HEK293T (cell line): Measurements from ENCODE around the gene TMEM219.
A peak's percentile ranks its signal among the peaks of the same experiment; 100 is the strongest.

Experiments
- CTCF ChIA-PET: fragments of 350-600 bp; formaldehyde crosslinking; extraction: SDS; loops from one replicate; lab custom pipeline; 2021; ENCODE audit warnings: antibody characterized with exemption, inconsistent platforms; lab: Yijun Ruan, JAX
- POLR2A ChIA-PET: fragments of 350-600 bp; formaldehyde crosslinking; extraction: SDS; loops from one replicate; lab custom pipeline; 2020; ENCODE audit warnings: antibody characterized with exemption, inconsistent platforms; lab: Yijun Ruan, JAX
- DNase-seq: peaks from one replicate; pipeline ENCODE4 v3.0.0; 2012; ENCODE audit warnings: mixed read lengths; ENCODE audit errors: extremely low spot score
- ARNT ChIP-seq: fragments of 450-650 bp; IDR thresholded peaks from 2 replicates; pipeline ENCODE4 v1.6.1; 2017; ENCODE audit warnings: mild to moderate bottlenecking
- BHLHE40 ChIP-seq: fragments of 450-650 bp; IDR thresholded peaks from 2 replicates; pipeline ENCODE4 v1.6.1; 2016; ENCODE audit warnings: mild to moderate bottlenecking, moderate library complexity, borderline replicate concordance
- CTBP1 ChIP-seq: fragments of 450-650 bp; IDR thresholded peaks from 2 replicates; pipeline ENCODE4 v1.6.1; 2016; ENCODE audit warnings: borderline replicate concordance
- ELF4 ChIP-seq: fragments of 450-650 bp; IDR thresholded peaks from 2 replicates; pipeline ENCODE4 v1.6.1; 2017; ENCODE audit warnings: antibody characterized with exemption
- FOXA1 ChIP-seq: fragments of 450-650 bp; IDR thresholded peaks from 2 replicates; pipeline ENCODE4 v1.6.1; 2016; ENCODE audit warnings: mild to moderate bottlenecking
- FOXK2 ChIP-seq: fragments of 450-650 bp; IDR thresholded peaks from 2 replicates; pipeline ENCODE4 v1.6.1; 2016; ENCODE audit warnings: mild to moderate bottlenecking
- FOXM1 ChIP-seq: fragments of 450-650 bp; IDR thresholded peaks from 2 replicates; pipeline ENCODE4 v1.6.1; 2017; ENCODE audit warnings: mild to moderate bottlenecking, borderline replicate concordance
- HDGF ChIP-seq: fragments of 450-650 bp; IDR thresholded peaks from 2 replicates; pipeline ENCODE4 v1.6.1; 2017; ENCODE audit warnings: antibody characterized with exemption, borderline replicate concordance
- L3MBTL2 ChIP-seq: fragments of 450-650 bp; conservative IDR thresholded peaks from 2 replicates; pipeline ENCODE4 v1.6.1; 2016; ENCODE audit warnings: mild to moderate bottlenecking
- LEF1 ChIP-seq: fragments of 450-650 bp; IDR thresholded peaks from 2 replicates; pipeline ENCODE4 v1.6.1; 2017; ENCODE audit warnings: mild to moderate bottlenecking, borderline replicate concordance
- NFRKB ChIP-seq: fragments of 450-650 bp; IDR thresholded peaks from 2 replicates; pipeline ENCODE4 v1.6.1; 2016; ENCODE audit warnings: mild to moderate bottlenecking, moderate library complexity
- PKNOX1 ChIP-seq: fragments of 450-650 bp; IDR thresholded peaks from 2 replicates; pipeline ENCODE4 v1.6.1; 2016
- SP1 ChIP-seq: fragments of 450-650 bp; IDR thresholded peaks from 2 replicates; pipeline ENCODE4 v1.6.1; 2017
- SUZ12 ChIP-seq: fragments of 450-650 bp; IDR thresholded peaks from 2 replicates; pipeline ENCODE4 v1.6.1; 2016; ENCODE audit warnings: mild to moderate bottlenecking
- TARDBP ChIP-seq: fragments of 450-650 bp; IDR thresholded peaks from 2 replicates; pipeline ENCODE4 v1.6.1; 2016
- ZNF384 ChIP-seq: fragments of 450-650 bp; IDR thresholded peaks from 2 replicates; pipeline ENCODE4 v1.6.1; 2016

Gene TMEM219

DNA sequence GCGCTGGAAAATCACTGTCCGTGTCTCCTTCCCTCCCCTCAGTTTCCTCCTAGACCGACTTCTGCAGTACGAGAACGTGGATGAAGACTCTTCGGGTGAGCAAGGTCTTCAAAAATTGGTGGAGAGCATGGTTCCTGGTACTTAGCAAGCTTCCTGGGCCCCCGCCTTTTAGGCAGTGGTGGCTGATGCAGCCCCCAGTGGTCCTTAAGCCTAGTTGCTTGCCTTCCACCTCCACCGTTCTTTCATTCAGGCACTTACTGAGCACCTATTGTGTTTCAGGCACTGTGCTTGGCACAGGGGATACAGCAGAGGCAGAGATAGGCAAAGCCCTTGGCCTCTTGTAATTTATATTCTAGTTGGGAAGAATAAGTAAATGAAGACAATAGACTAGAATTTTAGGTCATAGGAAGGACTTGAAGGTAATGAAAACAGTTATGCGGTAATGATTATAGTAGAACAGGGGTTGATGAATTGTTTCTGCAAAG, 34.9 kb downstream of the TMEM219 start:
- TF ChIP-seq L3MBTL2 (peak; percentile 49), LEF1 (no peak)
- POLR2A ChIA-PET = interaction anchor here (0.9 to 1.2 kb wide), 4 partner anchors 10 to 53 kb away, joined by 3 to 5 read pairs (median 3); partner anchors contain the start of genes DOC2A and TAOK2

DNA sequence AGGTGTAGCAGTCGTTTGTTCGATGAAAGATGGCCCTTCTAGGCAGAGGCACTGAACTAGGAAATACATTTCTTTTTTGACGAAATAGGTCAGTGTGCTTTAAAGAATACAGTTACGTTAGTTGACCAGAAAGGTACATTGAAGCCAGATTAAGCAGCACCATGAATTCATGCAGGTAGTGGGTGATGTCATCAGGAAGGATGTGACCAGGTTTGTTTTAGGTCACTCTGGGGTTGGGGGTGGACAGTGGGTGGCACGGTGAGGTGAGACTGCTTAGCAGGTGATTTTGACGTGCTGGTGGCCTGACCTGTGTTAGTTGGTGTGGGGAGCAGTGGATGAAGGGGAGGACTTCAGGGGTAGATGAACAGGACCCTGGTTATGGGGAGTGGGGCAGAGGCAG, 37.7 kb downstream of the TMEM219 start:
- CTCF ChIA-PET = interaction anchor here (0.8 kb wide), 1 partner anchor 100 kb away, joined by 3 read pairs; the partner anchor contains the start of gene SEZ6L2
- POLR2A ChIA-PET = interaction anchor here (2.0 kb wide), 1 partner anchor 27 kb away, joined by 6 read pairs; the partner anchor contains the start of gene TAOK2
- DNase-seq = no peak
- TF ChIP-seq L3MBTL2 (no peak), SP1 (no peak), ELF4 (no peak), FOXM1 (no peak), PKNOX1 (no peak), ARNT (no peak)

More for the DNA sequence above, 34.9 kb downstream of the TMEM219 start:
- no peak for DNase-seq
- CTCF ChIA-PET = interaction anchor here (0.5 kb wide), 1 partner anchor 599 kb away, joined by 3 read pairs; no protein-coding TSS in a partner anchor

DNA sequence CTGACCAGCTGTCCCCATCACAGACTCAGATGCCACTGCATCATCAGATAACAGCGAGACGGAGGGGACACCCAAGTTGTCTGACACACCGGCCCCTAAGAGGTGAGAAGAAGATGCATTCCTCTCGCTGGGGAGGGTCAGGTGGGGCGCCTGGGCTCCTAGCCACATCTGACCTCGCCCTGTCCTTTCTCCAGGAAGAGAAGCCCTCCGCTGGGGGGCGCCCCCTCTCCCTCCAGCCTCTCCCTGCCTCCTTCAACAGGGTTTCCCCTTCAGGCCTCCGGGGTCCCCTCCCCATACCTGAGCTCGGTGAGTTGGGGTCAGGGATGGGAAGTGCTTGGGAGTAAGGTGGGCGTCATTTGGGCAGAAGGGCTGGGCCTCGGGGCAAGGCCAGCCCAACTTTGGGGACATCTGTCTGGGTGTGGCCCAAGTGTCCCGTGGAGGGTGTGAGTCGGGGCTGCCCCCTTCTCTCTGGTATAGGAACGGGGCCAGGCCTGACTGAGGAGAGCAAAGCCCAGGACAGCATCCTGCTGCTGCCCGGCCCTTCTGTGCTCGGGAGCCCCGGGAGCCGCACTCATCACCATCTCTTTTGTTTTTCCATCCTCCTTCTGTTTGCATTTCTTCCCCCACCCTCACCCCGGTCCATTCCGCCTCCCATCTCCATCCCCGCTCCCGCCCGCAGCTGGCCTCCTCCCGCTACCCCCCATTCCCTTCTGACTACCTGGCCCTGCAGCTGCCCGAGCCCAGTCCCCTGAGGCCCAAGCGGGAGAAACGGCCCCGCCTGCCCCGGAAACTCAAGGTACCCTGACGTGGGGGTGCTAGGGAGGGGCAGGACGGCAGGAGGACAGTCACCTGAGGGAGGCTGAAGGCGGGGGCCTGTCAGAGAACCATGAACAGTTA, 39.1 kb downstream of the TMEM219 start:
- TF ChIP-seq ARNT (no peak), TARDBP (no peak), L3MBTL2 (no peak), PKNOX1 (no peak), FOXA1 (no peak), CTBP1 (no peak), BHLHE40 (no peak)
- ChIA-PET POLR2A (interaction anchor here (1.4 to 2.0 kb wide), 2 partner anchors 28 to 39 kb away, joined by 4 to 6 read pairs; partner anchors contain the start of genes TAOK2 and TMEM219), CTCF (interaction anchor here (0.8 to 1.0 kb wide), 2 partner anchors 11 to 102 kb away, joined by 3 read pairs; partner anchors contain the start of gene SEZ6L2)
- no peak for DNase-seq

GRCh38 chr16:30002614-30003346, 40.9 kb downstream of the TMEM219 start:
- POLR2A ChIA-PET = interaction anchor here (0.8 to 3.5 kb wide), 6 partner anchors 9 to 195 kb away, joined by 3 to 18 read pairs (median 4); partner anchors contain the start of genes HIRIP3 and TAOK2
- TF ChIP-seq LEF1 (no peak), L3MBTL2 (no peak), FOXK2 (no peak), SUZ12 (no peak), BHLHE40 (no peak), ZNF384 (no peak), FOXA1 (no peak), NFRKB (no peak), FOXM1 (no peak), ELF4 (no peak), HDGF (no peak)
- DNase-seq = no peak
- CTCF ChIA-PET = interaction anchor here (0.7 kb wide), 1 partner anchor 14 kb away, joined by 3 read pairs; no protein-coding TSS in a partner anchor

DNA sequence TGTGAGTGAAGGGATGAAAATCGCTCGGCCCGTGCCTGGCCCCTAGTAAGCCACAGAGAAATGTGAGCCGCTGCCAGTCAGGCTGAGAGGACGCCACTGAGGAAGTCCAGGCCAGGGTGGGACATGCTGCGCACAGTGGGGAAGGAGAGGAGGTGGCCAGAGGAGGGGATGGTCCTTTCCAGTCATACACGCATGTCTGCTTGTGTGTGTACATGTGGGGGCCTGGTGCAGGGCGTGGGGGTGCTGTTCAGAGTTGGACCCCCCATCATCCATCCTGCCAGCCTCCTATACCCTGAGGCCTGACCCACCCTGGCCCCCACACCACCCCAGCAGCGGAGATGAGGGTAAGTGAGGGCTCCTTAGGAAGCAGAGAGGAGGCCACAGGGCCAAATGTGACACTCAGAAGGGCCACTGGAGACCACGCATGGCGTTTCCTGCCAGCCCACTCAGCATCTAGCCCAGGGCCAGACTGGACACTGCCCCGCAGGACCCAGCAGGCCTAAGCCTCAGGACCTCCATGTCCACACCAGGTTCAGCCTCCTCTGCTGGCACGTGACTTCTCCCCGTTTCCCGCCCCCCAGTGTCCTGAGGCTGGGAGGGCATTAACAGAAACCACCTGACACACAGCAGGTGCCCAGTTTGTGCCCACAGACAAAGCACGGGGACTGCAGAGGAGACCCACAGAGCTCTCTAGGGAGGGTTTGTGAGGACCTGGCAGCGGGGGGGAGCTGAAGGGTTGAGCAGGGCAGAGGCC, 42.0 kb downstream of the TMEM219 start:
- CTCF ChIA-PET = interaction anchor here (0.6 to 0.7 kb wide), 2 partner anchors 8 to 192 kb away, joined by 3 read pairs; partner anchors contain the start of gene HIRIP3
- POLR2A ChIA-PET = interaction anchor here (2.0 to 3.5 kb wide), 2 partner anchors 10 to 78 kb away, joined by 9 to 18 read pairs; partner anchors contain the start of genes HIRIP3 and KCTD13
- TF ChIP-seq PKNOX1 (no peak), HDGF (no peak), CTBP1 (no peak), LEF1 (no peak), TARDBP (no peak), NFRKB (no peak), FOXM1 (no peak), BHLHE40 (no peak), FOXK2 (no peak), ELF4 (no peak), ARNT (no peak), FOXA1 (no peak), ZNF384 (no peak), SP1 (no peak), L3MBTL2 (no peak), SUZ12 (no peak)
- no peak for DNase-seq
